ENCODE data around the gene EPN1.

The EPN1 gene
- 39.6 to 45.9 (median 45.4) reads per million in 3 experiments for total RNA-seq

GRCh38 chr19:55674841-55675660 is at the start of gene EPN1:
EPN1 (plus strand) TSS chr19:55675226; CDS start chr19:55678628, 3,402 bp downstream.
- DNase-seq: peak; percentile 96

GRCh38 chr19:55626350-55626749 is 48.7 kb upstream of the EPN1 start:
- peak; percentile 91 for DNase-seq

- peak; percentile 86 for DNase-seq
Measured at GRCh38 chr19:55632463-55632834, 42.6 kb upstream of the EPN1 start.

GRCh38 chr19:55633861-55634260 is 41.2 kb upstream of the EPN1 start:
- DNase-seq: no peak

GRCh38 chr19:55635334-55635717 is 39.7 kb upstream of the EPN1 start:
- no peak for DNase-seq

- DNase-seq: no peak
Measured at GRCh38 chr19:55635856-55636440, 39.1 kb upstream of the EPN1 start.

- DNase-seq: no peak
Measured at GRCh38 chr19:55636723-55637122, 38.3 kb upstream of the EPN1 start.

- DNase-seq: no peak
Measured at GRCh38 chr19:55637534-55637933, 37.5 kb upstream of the EPN1 start.

GRCh38 chr19:55638864-55639359 is 36.1 kb upstream of the EPN1 start:
- peak; percentile 49 for DNase-seq

GRCh38 chr19:55640043-55640576 is 34.9 kb upstream of the EPN1 start:
- DNase-seq: peak; percentile 75

GRCh38 chr19:55640577-55641425 is 34.2 kb upstream of the EPN1 start, which contains the start of gene ZNF580:
ZNF580 (plus strand) TSS chr19:55641002; CDS start chr19:55642509, 1,507 bp downstream.
- peak; percentile 40 for DNase-seq

GRCh38 chr19:55641426-55642152 is 33.4 kb upstream of the EPN1 start:
- DNase-seq: peak; percentile 22

- DNase-seq: no peak
Measured at GRCh38 chr19:55642153-55643002, 32.6 kb upstream of the EPN1 start.

GRCh38 chr19:55643003-55643886 is 31.8 kb upstream of the EPN1 start, which contains the start of gene ZNF581:
ZNF581 (plus strand) TSS chr19:55643649; CDS start chr19:55644572, 923 bp downstream.
- DNase-seq: peak; percentile 76

GRCh38 chr19:55643887-55644176 is 31.2 kb upstream of the EPN1 start:
- no peak for DNase-seq

- DNase-seq: no peak
Measured at GRCh38 chr19:55644191-55644833, 30.7 kb upstream of the EPN1 start.

GRCh38 chr19:55644842-55645511 is 30.0 kb upstream of the EPN1 start:
- DNase-seq: no peak

GRCh38 chr19:55645512-55645881 is 29.5 kb upstream of the EPN1 start:
- DNase-seq: no peak
